SH-SY5Y (cell line): Measurements from ENCODE around the gene QRFP.

Experiments
- GATA2 ChIP-seq: IDR thresholded peaks from 2 replicates; pipeline ENCODE4 v1.6.1; 2011; ENCODE audit warnings: mild to moderate bottlenecking, low read depth, low read length
- GATA3 ChIP-seq: IDR thresholded peaks from 2 replicates; pipeline ENCODE4 v1.6.1; 2011; ENCODE audit warnings: low read depth, mild to moderate bottlenecking, low read length, moderate library complexity

DNA sequence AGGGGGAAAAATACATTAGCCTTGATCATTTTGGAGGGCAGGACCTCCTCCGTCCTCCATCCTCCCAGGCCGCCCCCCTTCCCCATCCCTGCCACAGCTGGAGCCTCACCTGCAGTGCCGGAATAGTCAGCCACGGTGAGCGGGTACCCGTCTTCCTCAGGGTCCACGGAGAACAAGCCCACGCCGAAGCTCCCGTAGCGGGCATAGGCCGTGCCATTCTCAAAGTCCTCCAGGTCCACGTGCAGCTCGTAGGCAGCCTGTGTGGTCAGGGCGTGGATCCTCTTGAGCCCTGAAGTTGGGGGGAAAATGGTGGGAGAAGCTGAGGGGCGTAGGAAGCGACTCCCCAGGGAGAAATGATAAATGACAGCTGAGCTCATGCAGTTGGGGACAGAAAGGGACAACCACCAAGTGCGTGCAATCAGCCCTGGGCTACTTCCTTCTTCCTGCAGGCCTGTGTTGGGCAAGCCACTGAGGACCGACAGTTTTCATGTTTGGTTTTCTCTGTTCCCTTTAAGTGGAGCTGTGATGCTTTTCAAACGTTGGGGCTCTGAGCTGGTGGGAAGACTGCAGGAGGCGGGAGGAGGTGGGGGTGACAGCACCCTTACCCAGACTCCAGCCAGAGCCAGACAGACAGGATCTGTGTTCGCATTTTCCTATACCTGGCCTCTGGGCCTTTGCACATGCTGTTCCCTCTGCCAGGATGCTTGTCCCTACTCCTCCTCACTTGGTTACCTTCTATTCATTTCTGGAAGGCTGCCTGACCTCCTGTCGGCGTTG is 8.7 kb upstream of the QRFP start:
- no peak for TF ChIP-seq GATA3
- TF ChIP-seq GATA2, result no peak
